Activated T-cell treated with anti-CD3 and anti-CD28 coated beads, Interleukin-2, amount 50 U/mL, for 72 hours (primary cell): Measurements from ENCODE around the gene TOR2A. TPM values are rescaled to one million over a fixed set of nuclear protein-coding genes. Genes with fewer than 3 reads are reported as not detected.

Source experiments
- ATAC-seq, 2 donors: fragments of 150-1000 bp; cut with Tn5 transposase; replicated peaks in 1 of 2; 2 replicates each; pipeline ENCODE4 v1.10.0; 2021; ENCODE audit warnings: moderate library complexity in 2 of 2, mild to moderate bottlenecking in 1 of 2
- DNase-seq, 2 donors: peaks; one replicate each; pipeline ENCODE4 v3.0.0; 2021 to 2022; ENCODE audit warnings: mixed read lengths in 1 of 2
- H3K27ac Mint-ChIP-seq: one replicate; pipeline ENCODE4 v1.8.0; 2022; ENCODE audit warnings: mild to moderate bottlenecking, moderate library complexity, mixed read lengths
- H3K27me3 Mint-ChIP-seq: one replicate; pipeline ENCODE4 v1.8.0; 2022; ENCODE audit warnings: low read depth, mixed read lengths
- H3K36me3 Mint-ChIP-seq, 2 donors: one replicate each; pipeline ENCODE4 v1.8.0; 2022; ENCODE audit warnings: mixed read lengths in 2 of 2, mild to moderate bottlenecking in 1 of 2; ENCODE audit not compliant: insufficient read depth in 2 of 2
- H3K4me1 Mint-ChIP-seq: one replicate; pipeline ENCODE4 v1.8.0; 2022; ENCODE audit warnings: low read depth, mixed read lengths
- H3K4me3 Mint-ChIP-seq, 2 donors: one replicate each; pipeline ENCODE4 v1.8.0; 2022; ENCODE audit warnings: mild to moderate bottlenecking in 2 of 2, mixed read lengths in 2 of 2, moderate library complexity in 2 of 2
- H3K9me3 Mint-ChIP-seq, 2 donors: one replicate each; pipeline ENCODE4 v1.8.0; 2022; ENCODE audit warnings: mixed read lengths in 2 of 2
- total RNA-seq, 2 donors: library from RNA; stranded (reverse); gene quantifications; one replicate each; pipeline ENCODE4 v1.2.3, GENCODE V29; 2022

Gene TOR2A
- total RNA-seq, 2 donors from 2014 or later = 12.5 to 16.4 TPM

DNA sequence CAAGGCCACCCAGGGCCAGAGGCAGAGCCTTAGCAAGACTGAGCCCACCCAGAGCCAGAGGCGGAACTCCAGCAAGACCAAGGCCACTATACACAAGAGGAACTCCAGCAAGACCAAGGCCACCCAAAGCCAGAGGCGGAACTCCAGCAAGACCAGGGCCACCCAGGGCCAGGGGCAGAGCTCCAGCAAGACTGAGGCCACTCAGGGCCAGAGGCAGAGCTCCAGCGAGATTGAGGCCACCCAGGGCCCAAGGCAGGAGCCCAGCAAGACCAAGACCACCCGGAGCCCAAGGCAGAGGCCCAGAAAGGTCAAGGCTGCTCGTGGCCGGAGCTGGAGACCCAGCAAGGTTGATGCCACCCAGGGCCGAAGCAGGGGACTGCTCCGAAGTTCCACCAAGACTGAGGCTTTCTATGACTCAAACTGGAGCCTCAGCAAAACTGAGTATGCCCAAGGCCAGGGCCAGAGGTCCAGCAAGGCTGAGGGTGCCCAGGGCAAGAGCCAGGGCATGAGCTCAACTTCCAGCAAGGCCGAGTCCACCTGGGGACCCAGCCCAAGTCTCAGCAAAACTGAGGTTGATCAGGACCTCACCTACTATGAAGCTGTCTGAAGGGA is 4.2 kb downstream of the TOR2A start:
- no peaks in the 10 kb centered on the region for H3K36me3 Mint-ChIP-seq

GRCh38 chr9:127730262-127730661 is 4.8 kb downstream of the TOR2A start:
- DNase-seq = no peak
- Mint-ChIP-seq H3K4me1 (peaks cover 10% of the 10 kb centered on the region), H3K9me3 (no peaks in the 10 kb centered on the region), H3K4me3 (no peak overlapping the region), H3K27me3 (no peaks in the 10 kb centered on the region), H3K36me3 (no peaks in the 10 kb centered on the region), H3K27ac (no peak overlapping the region)
- no peak for ATAC-seq

More for the DNA sequence above, 4.2 kb downstream of the TOR2A start:
- DNase-seq (no peak), ATAC-seq (no peak)
- Mint-ChIP-seq H3K27ac (no peak overlapping the region), H3K27me3 (no peaks in the 10 kb centered on the region), H3K9me3 (no peaks in the 10 kb centered on the region), H3K4me1 (peaks cover 10% of the 10 kb centered on the region), H3K4me3 (no peak overlapping the region)

DNA sequence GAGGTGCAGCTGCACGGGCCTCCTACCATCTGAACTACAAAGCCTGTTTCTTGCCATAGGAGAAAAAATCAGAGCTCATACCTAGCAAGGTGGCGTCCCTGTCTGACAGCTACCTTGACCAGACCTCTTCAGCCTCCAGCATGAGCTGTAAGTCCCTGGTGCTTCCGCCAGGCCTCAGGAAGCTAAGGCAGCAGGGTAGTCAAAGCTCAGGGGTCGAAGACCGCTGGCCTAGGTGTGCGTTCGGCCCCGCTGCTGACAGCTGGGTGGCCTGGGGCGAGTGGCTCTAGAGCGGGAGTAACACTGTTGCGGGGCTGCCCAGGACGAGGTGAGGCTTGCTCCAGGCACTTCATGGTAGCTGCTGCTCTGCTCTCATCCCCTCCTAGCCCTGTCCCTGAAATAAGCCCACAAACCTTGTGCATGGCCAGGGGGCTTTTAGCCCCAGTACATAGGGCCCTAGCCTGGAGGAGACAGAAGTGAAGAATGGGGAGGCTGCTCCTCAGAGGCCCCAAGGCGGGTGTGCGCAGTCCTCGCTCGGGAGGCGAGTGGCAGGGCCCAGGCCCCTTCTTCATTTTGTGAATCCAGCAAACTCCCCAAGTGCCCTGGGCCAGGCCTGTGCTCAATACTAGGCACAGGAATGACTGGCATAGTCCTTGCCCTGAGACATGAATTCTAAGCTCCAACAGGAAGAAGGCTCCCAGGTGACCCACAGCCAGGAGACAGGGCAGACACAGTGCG is 5.4 kb downstream of the TOR2A start:
- Mint-ChIP-seq H3K27me3 (no peaks in the 10 kb centered on the region), H3K9me3 (no peaks in the 10 kb centered on the region), H3K4me1 (peaks cover 10% of the 10 kb centered on the region), H3K27ac (no peak overlapping the region), H3K36me3 (no peaks in the 10 kb centered on the region), H3K4me3 (no peak overlapping the region)
- DNase-seq (no peak), ATAC-seq (no peak)

DNA sequence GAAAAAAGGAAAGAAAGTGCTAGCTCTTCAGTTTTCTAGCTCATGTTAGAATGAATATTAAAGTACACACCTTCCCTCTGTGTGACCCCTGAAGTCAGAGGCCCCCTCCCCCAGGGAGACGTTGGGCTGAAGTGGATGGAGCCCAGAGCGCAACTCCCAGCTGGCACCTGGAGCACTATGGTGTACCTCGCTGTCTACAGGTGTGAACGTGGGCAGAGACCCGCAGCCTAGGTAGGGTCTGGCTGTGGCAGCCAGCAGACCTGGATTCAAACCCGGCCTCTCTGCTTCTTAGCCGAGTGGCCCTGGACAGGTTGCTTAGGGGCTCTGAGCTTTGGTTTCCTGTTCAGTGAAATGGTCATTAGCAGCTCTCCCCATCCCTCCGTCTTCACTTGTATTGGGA is 6.3 kb downstream of the TOR2A start:
- DNase-seq (no peak), ATAC-seq (no peak)
- no peaks in the 10 kb centered on the region for H3K9me3 Mint-ChIP-seq
- no peaks in the 10 kb centered on the region for H3K27me3 Mint-ChIP-seq
- H3K36me3 Mint-ChIP-seq = no peaks in the 10 kb centered on the region
- peaks cover 3% of the 10 kb centered on the region for H3K4me1 Mint-ChIP-seq
- H3K27ac Mint-ChIP-seq = no peak overlapping the region
- H3K4me3 Mint-ChIP-seq = no peak overlapping the region

DNA sequence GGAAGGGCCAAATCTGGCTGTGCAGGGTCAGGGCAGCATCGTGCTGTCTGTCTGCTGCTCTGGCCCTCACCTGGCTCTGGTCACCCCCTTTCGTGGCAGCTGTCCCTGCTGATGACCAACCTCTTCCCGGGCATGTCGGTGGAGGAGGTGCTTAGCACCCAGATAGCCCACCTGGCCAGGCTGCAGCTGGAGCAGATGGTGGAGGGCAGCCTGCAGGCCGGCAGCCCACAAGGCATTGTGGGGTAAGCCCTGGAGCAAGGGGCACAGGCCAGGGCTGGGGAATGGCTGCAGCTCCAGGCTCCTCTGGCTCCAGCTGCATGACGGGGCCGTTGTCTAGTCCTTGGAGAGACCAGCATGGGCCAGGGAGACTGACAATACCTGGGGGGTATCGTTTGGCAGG is 8.2 kb downstream of the TOR2A start:
- H3K4me3 Mint-ChIP-seq = no peak overlapping the region
- H3K36me3 Mint-ChIP-seq = no peaks in the 10 kb centered on the region
- H3K4me1 Mint-ChIP-seq = no peaks in the 10 kb centered on the region
- no peaks in the 10 kb centered on the region for H3K27me3 Mint-ChIP-seq
- DNase-seq = no peak
- no peak for ATAC-seq
- H3K9me3 Mint-ChIP-seq = no peaks in the 10 kb centered on the region
- H3K27ac Mint-ChIP-seq = no peak overlapping the region

DNA sequence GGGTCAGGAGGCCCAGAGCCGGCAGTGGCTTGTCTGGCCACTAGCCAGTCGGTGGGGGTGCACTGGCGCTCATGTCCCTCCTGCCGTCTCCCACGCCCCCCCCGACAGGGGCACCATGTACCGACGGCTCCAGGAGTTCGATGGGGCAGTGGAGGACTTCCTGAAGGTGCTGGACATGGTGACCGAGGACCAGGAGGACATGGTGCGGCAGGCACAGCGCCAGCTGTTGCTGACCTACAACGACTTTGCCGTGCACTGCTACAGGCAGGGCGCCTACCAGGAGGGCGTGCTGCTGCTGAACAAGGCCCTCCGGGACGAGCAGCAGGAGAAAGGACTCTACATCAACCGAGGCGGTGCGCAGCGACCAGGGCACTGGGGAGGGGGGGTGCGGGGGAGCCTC is 11.1 kb downstream of the TOR2A start:
- no peaks in the 10 kb centered on the region for H3K36me3 Mint-ChIP-seq
- peaks cover 11% of the 10 kb centered on the region for H3K4me1 Mint-ChIP-seq
- no peak overlapping the region for H3K27ac Mint-ChIP-seq
- no peaks in the 10 kb centered on the region for H3K27me3 Mint-ChIP-seq
- DNase-seq = no peak
- ATAC-seq = no peak
- no peaks in the 10 kb centered on the region for H3K9me3 Mint-ChIP-seq
- H3K4me3 Mint-ChIP-seq = no peak overlapping the region

GRCh38 chr9:127723444-127723843 is 11.7 kb downstream of the TOR2A start:
- Mint-ChIP-seq H3K4me3 (no peak overlapping the region), H3K36me3 (no peaks in the 10 kb centered on the region), H3K27ac (no peak overlapping the region), H3K9me3 (no peaks in the 10 kb centered on the region), H3K4me1 (peaks cover 12% of the 10 kb centered on the region), H3K27me3 (no peaks in the 10 kb centered on the region)
- DNase-seq (no peak), ATAC-seq (no peak)

- Mint-ChIP-seq H3K4me3 (no peak overlapping the region), H3K27me3 (no peaks in the 10 kb centered on the region), H3K27ac (no peak overlapping the region), H3K4me1 (peaks cover 12% of the 10 kb centered on the region), H3K36me3 (no peaks in the 10 kb centered on the region), H3K9me3 (no peaks in the 10 kb centered on the region)
- ATAC-seq (no peak), DNase-seq (no peak)
Measured at GRCh38 chr9:127723013-127723412, 12.1 kb downstream of the TOR2A start.

GRCh38 chr9:127722055-127722745 is 12.9 kb downstream of the TOR2A start:
- no peak overlapping the region for H3K4me3 Mint-ChIP-seq
- no peaks in the 10 kb centered on the region for H3K36me3 Mint-ChIP-seq
- ATAC-seq (no peak), DNase-seq (no peak)
- H3K27me3 Mint-ChIP-seq = no peaks in the 10 kb centered on the region
- H3K9me3 Mint-ChIP-seq = no peaks in the 10 kb centered on the region
- no peak overlapping the region for H3K27ac Mint-ChIP-seq
- H3K4me1 Mint-ChIP-seq = peaks cover 12% of the 10 kb centered on the region

DNA sequence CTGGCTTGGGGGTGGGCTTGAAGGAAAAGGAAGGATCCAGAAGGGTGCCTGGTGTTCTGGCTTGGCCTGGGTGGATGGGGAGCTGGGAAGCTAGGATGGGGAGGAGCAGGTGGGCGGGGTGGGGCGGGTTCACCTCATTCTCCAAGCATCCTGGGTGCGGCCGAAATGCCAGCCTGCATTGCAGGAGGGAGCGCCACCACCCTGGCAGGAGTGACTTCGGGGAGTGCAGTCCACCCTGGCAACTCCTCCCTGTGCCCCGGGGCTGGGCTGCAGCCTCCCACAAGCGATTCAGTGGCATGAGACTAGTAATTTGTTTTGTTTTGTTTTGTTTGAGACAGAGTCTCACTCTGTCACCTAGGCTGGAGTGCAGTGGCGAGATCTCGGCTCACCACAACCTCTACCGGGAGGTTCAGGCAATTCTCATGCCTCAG is 13.7 kb downstream of the TOR2A start:
- Mint-ChIP-seq H3K27ac (peak overlapping the region; percentile 91), H3K27me3 (no peaks in the 10 kb centered on the region), H3K9me3 (no peaks in the 10 kb centered on the region), H3K36me3 (no peaks in the 10 kb centered on the region), H3K4me1 (peaks cover 12% of the 10 kb centered on the region), H3K4me3 (peak overlapping the region in 1 of 2 donors; percentile 73)
- ATAC-seq (peak in 1 of 2 donors; percentile 39), DNase-seq (no peak)

GRCh38 chr9:127720865-127721227 is 14.2 kb downstream of the TOR2A start:
- Mint-ChIP-seq H3K9me3 (no peaks in the 10 kb centered on the region), H3K4me1 (peaks cover 18% of the 10 kb centered on the region), H3K27me3 (no peaks in the 10 kb centered on the region), H3K4me3 (peak overlapping the region in 1 of 2 donors; percentile 73), H3K27ac (peak overlapping the region; percentile 91), H3K36me3 (no peaks in the 10 kb centered on the region)
- no peak for DNase-seq
- no peak for ATAC-seq

- peaks cover 1 to 2% of the 10 kb centered on the region in 2 donors for H3K36me3 Mint-ChIP-seq
- peak overlapping the region; percentile 95 for H3K27ac Mint-ChIP-seq
- peak overlapping the region in 1 of 2 donors; percentile 69 for H3K4me3 Mint-ChIP-seq
- ATAC-seq = peak in 1 of 2 donors; percentile 10
- peaks cover 19% of the 10 kb centered on the region for H3K4me1 Mint-ChIP-seq
- no peaks in the 10 kb centered on the region for H3K9me3 Mint-ChIP-seq
- DNase-seq = peak in 1 of 2 donors; percentile 56
- H3K27me3 Mint-ChIP-seq = no peaks in the 10 kb centered on the region
Measured at GRCh38 chr9:127720031-127720864, 14.8 kb downstream of the TOR2A start.

GRCh38 chr9:127717766-127718165 is 17.3 kb downstream of the TOR2A start:
- DNase-seq (no peak), ATAC-seq (no peak)
- Mint-ChIP-seq H3K27me3 (no peaks in the 10 kb centered on the region), H3K4me3 (peak overlapping the region in 1 of 2 donors; percentile 47), H3K36me3 (peaks cover 1 to 2% of the 10 kb centered on the region in 2 donors), H3K27ac (no peak overlapping the region), H3K9me3 (no peaks in the 10 kb centered on the region), H3K4me1 (peaks cover 24% of the 10 kb centered on the region)
